Measurements from ENCODE around the gene FOLR2.
"Not testable (repeated sequence)": the region's sequence is repeated elsewhere in the genome, so short reads cannot be mapped to it uniquely, and the experiment has no call there.

- TF ChIP-seq, protein P1, sequence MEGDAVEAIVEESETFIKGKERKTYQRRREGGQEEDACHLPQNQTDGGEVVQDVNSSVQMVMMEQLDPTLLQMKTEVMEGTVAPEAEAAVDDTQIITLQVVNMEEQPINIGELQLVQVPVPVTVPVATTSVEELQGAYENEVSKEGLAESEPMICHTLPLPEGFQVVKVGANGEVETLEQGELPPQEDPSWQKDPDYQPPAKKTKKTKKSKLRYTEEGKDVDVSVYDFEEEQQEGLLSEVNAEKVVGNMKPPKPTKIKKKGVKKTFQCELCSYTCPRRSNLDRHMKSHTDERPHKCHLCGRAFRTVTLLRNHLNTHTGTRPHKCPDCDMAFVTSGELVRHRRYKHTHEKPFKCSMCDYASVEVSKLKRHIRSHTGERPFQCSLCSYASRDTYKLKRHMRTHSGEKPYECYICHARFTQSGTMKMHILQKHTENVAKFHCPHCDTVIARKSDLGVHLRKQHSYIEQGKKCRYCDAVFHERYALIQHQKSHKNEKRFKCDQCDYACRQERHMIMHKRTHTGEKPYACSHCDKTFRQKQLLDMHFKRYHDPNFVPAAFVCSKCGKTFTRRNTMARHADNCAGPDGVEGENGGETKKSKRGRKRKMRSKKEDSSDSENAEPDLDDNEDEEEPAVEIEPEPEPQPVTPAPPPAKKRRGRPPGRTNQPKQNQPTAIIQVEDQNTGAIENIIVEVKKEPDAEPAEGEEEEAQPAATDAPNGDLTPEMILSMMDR (IDR thresholded peaks at IDR 0.05; ENCODE audit: low read length): not testable (repeated sequence)
- TF ChIP-seq EZH2 (optimal IDR thresholded peaks at IDR 0.05; ENCODE audit: low read depth, low read length): not testable (repeated sequence)
These were observed 35.6 kb upstream of the FOLR2 start for GRCh38 chr11:72180892-72181552.

Measured in MM.1S (cell line).